Stromal cell of bone marrow (primary cell): ENCODE measurements around the gene FAM9A.
"Not testable (repeated sequence)": the region's sequence is repeated elsewhere in the genome, so short reads cannot be mapped to it uniquely, and the experiment has no call there.

Experiments used
- DNase-seq: peaks from one replicate; pipeline ENCODE4 v3.0.0-alpha.2; 2012; ENCODE audit warnings: low read depth

Gene FAM9A

DNA sequence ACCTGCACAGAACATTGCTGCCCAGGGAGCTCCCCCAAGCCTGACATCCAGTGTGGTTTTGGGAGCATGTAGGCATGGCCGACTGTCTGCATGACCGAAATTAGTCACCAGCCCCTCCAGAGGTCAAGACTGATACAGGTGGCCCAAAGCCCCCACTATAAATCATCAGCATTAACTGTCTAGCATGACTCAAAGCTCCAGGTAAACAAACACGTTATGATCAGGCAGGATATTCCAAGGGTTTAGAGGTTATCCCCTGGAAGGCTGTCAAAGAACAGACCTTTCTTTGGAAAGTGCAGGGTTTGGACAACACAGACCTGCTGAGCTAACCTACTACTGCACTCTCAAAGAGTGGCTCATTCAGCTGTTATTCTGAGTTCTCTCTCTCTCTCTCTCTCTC is 2.1 kb upstream of the FAM9A start:
- no peak for DNase-seq

DNA sequence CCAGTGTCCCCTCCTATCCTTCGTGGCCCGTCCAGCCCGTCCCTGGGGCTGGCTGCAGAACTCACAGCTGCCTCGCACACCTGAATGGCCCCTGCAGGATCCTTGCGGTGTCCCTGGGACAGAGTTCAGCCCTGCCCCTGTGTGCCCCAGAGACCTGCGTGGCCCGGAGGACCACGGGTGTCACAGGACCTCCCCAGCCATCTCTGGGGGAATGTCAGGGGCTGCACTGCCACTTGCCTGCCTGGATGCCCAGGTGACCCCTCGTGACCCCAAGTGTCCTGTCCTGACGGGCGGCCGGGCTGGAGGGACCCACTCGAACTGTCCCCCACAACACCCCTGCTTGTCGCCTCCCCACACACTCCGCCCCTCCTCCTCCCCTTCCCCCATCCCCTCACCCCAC is 832 bp downstream of the FAM9A start:
- not testable (repeated sequence) for DNase-seq

DNA sequence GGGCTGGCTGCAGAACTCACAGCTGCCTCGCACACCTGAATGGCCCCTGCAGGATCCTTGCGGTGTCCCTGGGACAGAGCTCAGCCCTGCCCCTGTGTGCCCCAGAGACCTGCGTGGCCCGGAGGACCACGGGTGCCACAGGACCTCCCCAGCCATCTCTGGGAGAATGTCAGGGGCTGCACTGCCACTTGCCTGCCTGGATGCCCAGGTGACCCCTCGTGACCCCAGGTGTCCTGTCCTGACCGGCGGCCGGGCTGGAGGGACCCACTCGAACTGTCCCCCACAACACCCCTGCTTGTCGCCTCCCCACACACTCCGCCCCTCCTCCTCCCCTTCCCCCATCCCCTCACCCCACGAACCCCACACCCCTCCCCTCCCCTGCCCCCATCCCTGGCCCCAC is 1.9 kb downstream of the FAM9A start:
- not testable (repeated sequence) for DNase-seq

DNA sequence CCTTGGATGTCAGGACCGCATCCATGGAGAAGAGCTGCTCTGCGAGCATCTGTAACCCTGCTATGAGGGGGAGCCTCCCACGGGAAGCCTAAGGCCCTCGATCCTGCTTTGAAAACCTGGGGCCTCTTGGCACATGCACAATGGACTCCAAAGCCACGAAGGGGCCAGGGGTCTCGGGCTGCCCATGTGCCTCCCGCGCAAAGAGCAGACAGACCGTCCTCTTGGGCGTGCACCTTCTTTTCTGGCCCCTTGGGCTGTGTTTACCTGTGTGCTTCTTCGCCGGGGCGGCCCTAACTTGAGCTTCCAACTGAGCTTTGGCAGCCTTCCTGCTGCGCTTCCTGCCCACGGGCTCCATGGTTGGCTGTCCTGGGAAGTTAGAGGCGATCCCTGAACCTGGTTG is 2.5 kb downstream of the FAM9A start:
- DNase-seq: not testable (repeated sequence)

DNA sequence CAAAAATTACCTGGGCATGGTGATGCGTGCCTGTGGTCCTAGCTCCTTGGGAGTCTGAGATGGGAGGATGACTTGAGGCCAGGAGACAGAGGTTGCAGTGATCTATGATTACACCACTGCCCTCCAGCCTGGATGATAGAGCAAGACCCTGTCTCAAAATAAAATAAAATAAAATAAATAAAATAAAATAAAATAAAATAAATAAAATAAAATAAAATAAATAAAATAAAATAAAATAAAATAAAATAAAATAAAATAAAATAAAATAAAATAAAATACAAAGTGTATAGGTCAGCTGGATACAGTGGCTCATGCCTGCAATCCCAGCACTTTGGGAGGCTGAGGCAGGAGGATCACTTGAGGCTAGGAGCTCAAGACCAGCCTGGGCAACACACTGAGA is 14.1 kb downstream of the FAM9A start:
- DNase-seq: not testable (repeated sequence)

DNA sequence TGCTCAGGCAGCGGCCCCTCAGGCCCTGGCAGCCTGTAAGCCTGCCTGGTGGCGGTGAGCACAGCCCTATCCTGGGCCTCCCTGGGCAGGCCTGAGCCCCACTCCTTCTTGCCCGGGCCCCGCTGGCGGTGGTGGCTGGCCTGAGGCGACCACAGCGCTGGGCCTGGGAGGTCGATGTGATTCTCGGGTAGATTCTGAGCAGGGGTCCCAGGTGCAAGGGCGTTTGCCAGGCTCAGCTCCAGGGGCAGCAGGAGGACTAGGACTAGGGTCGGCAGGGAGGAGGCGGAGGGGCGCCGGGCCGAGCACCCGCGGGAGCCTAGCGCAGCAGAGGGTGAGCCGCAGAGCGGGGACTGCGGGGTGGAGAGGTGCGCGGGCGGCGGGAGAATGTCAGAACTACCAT is 17.0 kb downstream of the FAM9A start:
- no peak for DNase-seq

DNA sequence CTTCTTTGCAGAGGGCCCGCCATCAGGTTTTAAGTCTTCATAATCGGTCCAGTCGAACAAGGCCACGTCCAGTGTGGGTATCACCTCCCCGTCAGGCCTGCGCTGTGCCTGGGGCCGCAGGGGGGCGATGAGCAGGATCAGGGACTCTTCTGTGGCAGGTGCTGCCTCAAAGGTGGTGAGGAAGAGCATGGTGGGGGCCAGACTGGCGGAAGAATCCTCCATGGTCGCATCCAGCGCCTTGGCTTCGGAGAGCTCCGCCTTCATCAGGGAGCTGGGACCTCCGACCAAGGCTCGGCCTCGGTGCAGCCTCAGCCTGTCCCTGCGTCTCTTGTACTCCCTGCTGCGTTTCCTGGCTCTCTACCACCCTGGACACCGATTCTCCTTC is 17.5 kb downstream of the FAM9A start:
- no peak for DNase-seq

DNA sequence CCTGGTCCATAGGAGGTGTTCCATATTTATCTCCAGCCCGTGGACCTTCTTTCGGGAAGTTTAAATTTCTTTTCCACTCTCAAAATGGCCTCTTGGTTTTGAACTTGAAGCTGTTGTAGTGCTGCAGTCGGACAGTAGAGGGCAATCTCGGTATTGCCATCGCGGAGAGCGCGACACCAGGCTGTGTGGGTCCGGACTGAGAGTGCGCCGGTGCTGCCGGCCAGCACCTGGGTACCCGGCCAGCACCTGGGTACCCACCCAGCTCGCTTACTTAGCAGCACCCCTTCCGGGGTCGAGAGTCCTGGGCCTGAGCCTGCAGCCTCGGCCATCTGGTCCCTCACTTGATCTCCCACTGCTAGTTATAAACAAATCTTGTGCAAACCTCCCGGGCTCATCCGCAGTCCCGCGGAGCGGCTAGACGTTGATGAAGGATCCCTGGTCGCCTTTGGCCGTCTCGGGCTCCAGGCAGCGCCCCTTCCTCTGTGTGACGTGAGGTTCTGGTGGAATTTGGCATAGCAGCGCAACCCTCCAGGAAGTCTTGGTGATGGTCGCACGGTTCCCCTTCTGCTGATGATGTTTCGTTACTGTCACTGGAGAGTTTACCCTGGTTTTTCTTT is 18.0 kb downstream of the FAM9A start:
- no peak for DNase-seq

DNA sequence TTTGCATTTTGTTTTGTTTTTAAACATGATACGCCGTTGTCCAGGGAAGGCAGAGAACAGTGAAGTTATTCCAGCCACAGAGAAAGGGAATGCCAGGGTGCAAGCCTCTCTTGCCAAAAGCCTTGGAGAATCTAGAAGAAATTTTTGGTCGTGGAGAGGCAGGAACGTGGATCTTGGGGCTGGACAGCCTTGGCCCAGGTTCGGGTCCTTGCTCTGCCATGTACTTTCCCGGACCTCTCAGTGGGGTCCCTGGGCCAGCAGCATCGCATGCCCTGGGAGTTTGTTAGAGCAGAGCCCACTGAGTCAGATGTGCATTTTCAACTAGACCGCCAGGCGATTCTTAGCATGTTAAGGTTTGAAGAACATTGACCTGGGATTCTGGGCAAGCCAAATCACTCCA is 18.6 kb downstream of the FAM9A start:
- DNase-seq: no peak

DNA sequence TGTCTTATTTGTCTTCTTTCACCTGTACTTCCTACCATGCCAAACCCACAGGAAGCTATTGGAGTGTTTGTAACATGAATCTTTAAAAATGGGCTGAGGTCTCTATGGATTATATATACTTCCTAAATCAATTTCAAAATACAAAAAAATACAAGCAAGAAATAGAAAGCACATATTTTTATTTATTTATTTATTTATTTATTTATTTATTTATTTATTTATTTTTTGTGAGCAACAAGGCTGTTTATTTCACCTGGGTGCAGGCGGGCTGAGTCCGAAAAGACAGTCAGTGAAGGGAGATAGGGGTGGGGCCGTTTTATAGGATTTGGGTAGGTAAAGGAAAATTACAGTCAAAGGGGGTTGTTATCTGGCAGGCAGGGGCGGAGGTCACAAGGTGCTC is 19.3 kb downstream of the FAM9A start:
- not testable (repeated sequence) for DNase-seq

DNA sequence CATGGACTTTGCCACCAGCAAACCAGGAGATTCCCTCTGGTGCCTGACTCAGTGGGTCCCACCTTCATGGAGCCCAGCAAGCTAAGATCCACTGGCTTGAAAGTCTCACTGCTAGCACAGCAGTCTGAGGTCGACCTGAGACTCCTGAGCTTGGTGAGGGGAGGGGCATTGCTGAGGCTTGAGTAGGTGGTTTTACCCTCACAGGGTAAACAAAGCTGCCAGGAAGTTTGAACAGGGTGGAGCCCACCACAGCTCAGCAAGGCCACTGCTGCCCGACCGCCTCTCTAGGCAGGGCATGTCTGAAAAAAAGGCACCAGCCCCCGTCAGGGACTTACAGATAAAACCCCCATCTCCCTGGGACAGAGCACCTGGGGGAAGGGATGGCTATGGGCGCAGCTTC is 28.1 kb downstream of the FAM9A start:
- no peak for DNase-seq

DNA sequence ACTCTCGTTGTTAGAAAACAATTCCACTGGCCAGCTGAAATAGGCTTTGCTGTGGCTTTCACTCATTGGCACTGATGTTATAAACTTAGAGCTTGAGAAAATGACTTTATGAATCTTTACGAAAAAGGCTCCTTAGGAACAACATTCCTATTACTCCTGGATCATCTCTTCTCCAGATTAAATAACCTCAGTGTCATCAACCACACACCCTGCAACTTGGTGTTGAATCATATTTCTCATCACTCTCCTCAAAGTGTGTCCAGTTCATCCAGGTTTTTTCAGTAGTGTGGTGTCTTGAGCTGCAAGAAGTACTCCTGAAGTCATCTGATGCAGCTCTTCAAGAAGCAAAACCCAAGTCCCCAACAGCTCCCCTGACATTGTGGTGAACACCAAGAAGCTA is 41.2 kb downstream of the FAM9A start:
- no peak for DNase-seq

DNA sequence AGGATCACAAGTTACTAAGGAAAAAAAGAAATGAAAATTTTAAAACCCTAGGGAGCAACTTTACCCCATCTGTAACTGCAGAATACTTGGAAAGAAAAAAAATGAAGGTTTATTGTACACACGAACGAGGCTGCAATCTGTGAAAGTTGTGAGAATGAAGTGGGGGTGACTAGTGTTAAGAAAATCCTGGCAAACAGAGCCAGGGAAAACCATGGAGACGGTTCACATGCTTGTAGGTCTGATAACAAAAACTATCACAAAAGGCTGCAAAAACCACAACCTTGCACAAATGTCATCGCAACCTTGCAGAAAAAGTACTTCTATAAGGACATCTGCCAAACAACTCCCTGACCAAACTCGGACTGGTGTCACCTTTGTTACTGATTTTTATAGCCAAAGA is 42.5 kb downstream of the FAM9A start:
- DNase-seq: not testable (repeated sequence)

DNA sequence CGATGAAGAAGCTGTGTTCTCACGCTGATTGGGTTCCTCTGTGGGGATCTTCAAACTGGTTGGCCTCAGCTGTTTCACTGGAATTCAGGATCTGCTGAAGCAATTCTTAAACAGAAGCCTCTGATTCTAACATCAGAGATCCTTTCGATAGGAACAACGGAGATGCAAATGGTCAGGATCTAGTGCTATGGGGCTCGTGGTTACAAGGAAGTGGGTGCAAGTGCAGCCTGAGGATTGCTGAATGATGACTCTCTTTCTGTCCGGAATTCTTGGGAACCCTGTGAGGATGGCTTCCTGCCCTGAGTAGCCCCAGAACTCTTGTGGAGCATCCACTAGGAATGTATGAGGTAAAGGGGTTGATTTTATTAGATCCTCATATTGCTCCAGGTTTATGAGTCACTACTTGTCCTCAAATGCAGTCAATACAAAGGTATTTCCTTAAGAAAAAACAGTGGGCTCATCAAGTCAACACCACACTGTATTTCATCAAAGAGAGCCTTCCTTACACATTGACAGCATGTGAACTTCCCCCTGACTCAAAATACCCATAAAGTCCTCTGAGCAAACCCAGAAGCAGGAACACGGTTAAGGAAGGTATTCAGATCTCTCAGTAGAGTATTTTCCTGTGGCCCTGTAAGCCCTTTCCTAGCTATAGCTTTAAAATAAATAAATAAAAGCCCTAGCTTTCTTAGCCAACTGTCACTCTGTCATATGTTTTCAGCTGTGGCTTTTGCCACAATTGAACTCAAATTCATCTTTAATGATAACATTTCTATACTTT is 43.4 kb downstream of the FAM9A start:
- DNase-seq: not testable (repeated sequence)

DNA sequence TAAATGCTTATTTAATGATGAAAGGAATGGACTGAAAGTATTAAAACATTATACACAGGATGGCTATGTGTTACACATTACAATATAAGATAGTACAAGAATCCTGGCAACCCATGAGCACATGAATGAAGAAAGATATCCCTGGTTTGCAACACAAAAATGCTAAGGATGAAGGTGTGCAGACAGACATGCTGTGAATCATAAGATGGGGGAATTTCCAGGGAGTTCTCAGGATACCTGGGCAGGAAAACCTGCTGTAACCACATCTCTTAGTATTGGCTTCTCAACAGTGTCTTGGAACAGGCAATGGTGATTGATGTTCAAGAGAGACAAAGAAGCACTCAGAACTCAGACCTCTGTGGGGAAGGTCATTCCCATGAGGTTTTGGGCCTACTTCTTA is 45.4 kb downstream of the FAM9A start:
- no peak for DNase-seq

DNA sequence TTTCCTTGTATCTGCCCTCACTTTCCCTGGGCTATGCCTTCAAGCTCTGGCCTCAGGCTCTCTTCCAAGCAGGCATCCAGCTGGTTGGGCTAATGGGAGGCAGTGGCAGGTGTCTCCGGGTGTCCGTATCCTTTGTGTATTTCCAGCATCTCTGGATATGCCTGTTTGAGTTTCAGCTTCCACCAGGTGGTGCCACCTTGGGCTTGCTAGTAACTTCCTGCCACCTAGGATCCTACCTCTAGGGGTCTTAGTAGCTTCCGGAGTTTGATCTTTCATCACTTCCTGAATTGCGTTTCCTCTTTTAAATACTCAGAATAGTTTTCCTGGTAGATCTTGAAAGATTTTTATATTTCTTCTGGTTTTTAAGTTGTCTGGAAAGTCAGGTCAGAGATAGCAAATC is 46.1 kb downstream of the FAM9A start:
- DNase-seq: no peak

DNA sequence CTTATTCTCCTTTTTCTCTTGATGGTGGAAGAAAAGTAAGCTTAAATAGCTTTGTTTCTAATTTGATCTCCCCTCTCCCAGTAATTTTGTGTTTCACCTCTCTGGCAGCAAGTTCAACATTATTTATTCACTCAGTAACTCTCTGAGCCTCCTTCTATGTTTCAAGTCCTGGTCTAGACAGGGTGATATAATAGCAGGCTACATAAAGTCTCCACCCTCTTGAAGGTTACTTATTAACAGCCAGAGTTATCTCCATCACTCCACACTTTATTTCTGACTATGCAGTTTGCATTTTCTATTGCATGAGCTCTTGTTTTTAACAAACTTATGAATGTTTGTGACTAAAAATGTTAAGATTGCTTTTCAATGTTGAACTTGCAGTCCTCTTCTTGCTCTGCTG is 51.5 kb downstream of the FAM9A start:
- no peak for DNase-seq

DNA sequence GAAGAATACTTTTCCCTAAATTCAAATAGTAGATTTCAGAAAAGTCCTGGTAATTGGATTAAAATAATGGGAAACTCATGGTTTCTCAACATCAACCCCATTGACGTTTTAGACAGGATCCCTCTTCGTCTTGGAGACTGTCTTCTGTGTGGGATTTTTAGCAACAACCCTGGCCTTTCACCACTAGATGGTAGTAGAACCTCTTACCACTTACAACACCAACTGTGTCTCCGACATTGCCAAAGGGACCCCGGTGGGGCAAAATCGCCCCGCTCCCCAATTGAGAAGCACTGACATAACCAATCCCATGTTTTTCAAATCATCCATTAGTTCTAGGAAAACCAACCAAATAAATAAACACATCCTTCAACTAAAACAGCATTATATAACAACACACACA is 52.3 kb downstream of the FAM9A start:
- DNase-seq: no peak

DNA sequence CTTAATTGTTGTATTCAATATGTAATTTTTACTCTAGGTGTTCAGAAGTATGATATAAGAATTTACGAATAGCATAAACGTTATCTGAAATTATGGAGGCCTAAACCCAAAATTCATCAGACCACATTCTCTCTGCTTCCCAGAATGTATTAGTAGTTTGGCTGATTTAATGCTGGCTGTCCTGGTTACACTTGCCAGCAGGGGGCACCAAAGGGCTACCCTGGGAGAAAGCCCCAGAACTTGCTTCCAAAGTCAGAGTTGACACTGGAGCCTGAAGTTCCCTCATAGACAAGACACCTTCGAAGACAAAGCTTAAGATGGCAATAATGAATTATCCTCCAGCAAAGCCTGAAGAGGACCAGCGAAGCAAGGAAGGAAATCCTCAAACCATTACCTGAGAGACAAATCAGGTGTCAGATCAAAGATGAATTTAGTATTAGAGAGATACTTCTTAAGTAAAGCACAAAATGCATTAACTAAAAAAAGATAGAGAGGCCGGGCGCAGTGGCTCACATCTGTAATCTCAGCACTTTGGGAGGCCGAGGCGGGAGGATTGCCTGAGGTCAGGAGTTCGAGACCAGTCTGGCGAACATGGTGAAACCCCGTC is 58.0 kb downstream of the FAM9A start:
- no peak for DNase-seq

DNA sequence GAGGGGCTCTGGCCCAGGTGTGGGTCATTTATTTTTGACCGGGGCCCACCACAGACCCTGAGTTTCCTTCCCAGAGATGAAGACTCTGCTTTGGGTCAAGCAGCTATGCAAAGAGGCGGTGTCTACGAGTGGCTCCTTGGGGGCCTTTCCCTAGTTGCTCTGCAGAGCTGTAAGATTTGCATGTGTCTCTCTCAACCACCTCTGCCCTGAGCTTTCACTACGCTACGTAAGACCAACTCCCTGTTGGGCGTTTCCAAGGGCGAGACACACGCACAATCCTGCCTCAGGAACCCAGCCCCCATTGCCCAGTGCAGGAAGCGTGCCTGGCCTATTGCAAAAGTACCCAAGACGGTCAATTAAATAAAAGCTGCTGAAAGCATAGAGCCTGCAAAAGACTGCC is 59.2 kb downstream of the FAM9A start:
- DNase-seq: no peak
